KOPT-K1 (cell line): ENCODE results near the gene WDR7.

Source experiments
- H3K27ac ChIP-seq: fragments of 200-600 bp; sonication (generic); 2 replicates; pipeline ENCODE4 v1.5.1; 2016; ENCODE audit warnings: antibody characterized with exemption, mild to moderate bottlenecking, low read depth, low read length; ENCODE audit not compliant: poor library complexity, severe bottlenecking
- H3K36me3 ChIP-seq: fragments of 200-600 bp; sonication (generic); 2 replicates; pipeline ENCODE4 v1.5.1; 2017; ENCODE audit warnings: antibody characterized with exemption, mild to moderate bottlenecking, low read length, moderate library complexity; ENCODE audit not compliant: insufficient read depth
- H3K9me3 ChIP-seq: fragments of 200-600 bp; sonication (generic); 2 replicates; pipeline ENCODE4 v1.5.1; 2017; ENCODE audit warnings: antibody characterized with exemption, low read length, mild to moderate bottlenecking; ENCODE audit not compliant: insufficient read depth, poor library complexity, severe bottlenecking

WDR7 gene

GRCh38 chr18:56836173-56836572 lies 185.0 kb downstream of the WDR7 start:
- H3K9me3 ChIP-seq, result no peaks in the 10 kb centered on the region
- H3K27ac ChIP-seq, result no peak overlapping the region
- H3K36me3 ChIP-seq, result peaks cover 3% of the 10 kb centered on the region; the same call in 1 of the 2 replicates

DNA sequence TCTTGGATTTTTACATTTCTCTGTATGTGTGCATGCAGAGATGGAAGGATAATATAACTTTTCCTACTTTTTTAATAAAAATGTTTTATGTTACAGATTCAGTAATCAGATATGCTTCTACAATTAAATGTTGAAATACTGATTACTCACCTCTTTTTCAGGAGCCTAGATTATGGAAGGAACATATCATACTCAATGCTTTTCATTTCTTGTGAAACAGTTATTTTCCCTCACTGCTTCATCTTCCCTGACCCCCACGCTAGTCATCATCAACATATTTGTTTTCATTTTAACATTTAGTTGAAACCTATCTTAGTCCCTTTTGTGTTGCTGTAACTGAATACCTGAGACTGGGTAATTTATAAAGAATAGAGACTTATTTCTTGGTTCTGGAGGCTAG lies 190.7 kb downstream of the WDR7 start:
- no peak overlapping the region for H3K27ac ChIP-seq
- no peaks in the 10 kb centered on the region for H3K36me3 ChIP-seq
- no peaks in the 10 kb centered on the region for H3K9me3 ChIP-seq

DNA sequence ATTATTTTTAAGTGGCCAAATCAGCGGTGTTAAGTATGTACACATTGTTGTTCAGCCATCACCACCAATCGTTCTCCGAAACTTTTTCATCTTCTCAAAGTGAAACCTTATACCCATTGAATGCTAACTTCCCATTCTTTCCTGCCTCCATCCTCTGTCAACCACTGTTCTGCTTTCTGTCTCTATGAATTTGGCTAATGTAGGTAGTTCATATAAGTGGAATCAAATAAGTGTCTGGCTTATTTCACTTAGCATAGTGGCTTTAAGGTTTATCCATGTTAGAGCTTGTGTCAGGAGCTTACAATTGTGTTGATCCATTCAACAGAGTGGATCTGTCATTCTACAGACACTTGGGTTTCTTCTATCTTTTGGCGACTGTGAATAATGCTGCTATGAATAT lies 192.1 kb downstream of the WDR7 start:
- peaks cover 4% of the 10 kb centered on the region for H3K9me3 ChIP-seq
- no peak overlapping the region for H3K27ac ChIP-seq
- H3K36me3 ChIP-seq, result no peaks in the 10 kb centered on the region

GRCh38 chr18:56844556-56844955 lies 193.4 kb downstream of the WDR7 start:
- Histone ChIP-seq H3K9me3 (peaks cover 4% of the 10 kb centered on the region), H3K27ac (no peak overlapping the region), H3K36me3 (no peaks in the 10 kb centered on the region)

DNA sequence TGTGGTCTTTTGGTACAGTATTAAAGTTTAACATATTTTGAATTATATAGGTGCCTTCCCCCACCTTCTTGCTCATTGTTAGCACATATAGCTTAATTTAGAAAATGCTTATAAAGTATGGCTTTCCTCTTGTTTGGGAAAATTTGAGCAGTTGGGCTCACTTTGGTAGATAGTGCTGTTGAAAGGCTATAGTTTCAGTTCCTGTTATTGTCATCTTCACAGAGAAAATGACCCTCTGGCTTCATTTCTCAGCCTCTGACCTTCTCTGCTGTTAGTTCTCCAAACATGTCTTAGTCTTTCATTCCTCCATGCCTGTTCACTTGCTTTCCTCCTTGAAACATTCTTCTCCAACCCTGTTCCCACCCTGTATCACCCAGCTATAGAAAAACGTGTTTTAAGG lies 200.6 kb downstream of the WDR7 start:
- H3K36me3 ChIP-seq, result no peaks in the 10 kb centered on the region
- H3K9me3 ChIP-seq, result peaks cover 4% of the 10 kb centered on the region
- no peak overlapping the region for H3K27ac ChIP-seq

- no peak overlapping the region for H3K27ac ChIP-seq
- no peaks in the 10 kb centered on the region for H3K36me3 ChIP-seq
- no peaks in the 10 kb centered on the region for H3K9me3 ChIP-seq
These were observed 202.8 kb downstream of the WDR7 start for GRCh38 chr18:56853961-56854360.

- Histone ChIP-seq H3K27ac (no peak overlapping the region), H3K36me3 (no peaks in the 10 kb centered on the region), H3K9me3 (no peaks in the 10 kb centered on the region)
These were observed 210.1 kb downstream of the WDR7 start for GRCh38 chr18:56861244-56861643.

DNA sequence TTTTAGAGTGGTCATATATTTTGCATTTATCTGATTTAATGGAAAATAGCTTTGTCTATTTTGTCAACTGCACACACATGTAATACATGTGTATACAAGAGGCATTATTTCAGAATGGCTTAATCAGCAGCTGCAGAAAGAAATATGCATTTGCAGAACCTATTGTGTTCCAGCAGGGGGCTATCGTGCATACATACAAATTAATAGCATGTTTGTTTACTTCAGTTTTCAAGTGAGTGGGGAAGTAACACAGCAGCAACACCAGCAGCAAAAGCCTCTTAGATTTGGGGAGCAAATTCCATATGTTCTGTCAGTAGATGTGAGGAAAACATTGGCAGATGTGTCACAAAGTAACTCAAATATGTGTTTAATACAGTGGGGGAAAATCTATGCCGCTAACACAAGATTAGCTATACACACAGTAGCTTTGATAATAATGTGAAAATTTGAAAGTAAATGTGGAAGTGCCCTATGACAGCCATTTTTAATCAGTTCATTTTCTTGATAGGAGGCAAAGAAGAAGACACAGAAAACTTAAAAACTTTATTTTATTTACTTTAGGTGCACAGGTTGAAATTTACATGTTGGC lies 218.1 kb downstream of the WDR7 start:
- H3K27ac ChIP-seq, result no peak overlapping the region
- no peaks in the 10 kb centered on the region for H3K36me3 ChIP-seq
- H3K9me3 ChIP-seq, result no peaks in the 10 kb centered on the region

GRCh38 chr18:56870982-56871381 lies 219.8 kb downstream of the WDR7 start:
- Histone ChIP-seq H3K27ac (no peak overlapping the region), H3K36me3 (no peaks in the 10 kb centered on the region), H3K9me3 (no peaks in the 10 kb centered on the region)

GRCh38 chr18:56872140-56872539 lies 221.0 kb downstream of the WDR7 start:
- no peak overlapping the region for H3K27ac ChIP-seq
- no peaks in the 10 kb centered on the region for H3K9me3 ChIP-seq
- H3K36me3 ChIP-seq, result no peaks in the 10 kb centered on the region

DNA sequence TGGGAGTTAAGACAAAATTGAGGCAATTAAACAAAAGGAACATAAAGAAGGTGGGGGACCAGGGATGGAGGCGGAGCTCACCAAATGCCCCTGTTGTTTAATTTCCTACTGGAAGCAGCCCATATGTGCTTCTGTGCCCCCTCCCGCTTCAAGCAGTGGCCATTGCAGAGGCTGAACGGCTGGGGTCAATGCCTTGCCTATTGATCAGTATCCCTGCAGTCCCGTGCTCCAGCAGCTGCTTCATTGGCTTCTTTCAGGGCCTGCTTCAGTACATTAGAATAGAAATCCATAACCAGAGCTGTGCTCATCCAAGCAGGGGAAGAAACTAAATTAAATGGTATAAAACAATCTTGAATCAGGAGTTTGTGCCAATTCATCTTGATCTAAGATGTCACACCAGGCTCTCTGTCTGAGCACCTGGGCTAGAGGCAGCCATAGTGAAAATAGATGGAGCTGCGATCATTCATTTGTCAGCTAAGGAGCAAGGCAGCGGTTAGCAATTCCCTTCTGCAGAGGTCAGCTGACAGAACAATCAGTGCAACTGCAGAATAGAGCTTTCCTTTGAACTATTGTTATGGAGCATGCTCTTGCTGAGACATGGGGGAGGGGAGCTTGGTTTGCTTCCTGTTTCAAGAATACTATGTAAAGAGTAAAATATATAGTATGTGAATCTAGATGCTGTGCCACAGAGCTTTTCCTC lies 222.4 kb downstream of the WDR7 start:
- H3K36me3 ChIP-seq, result no peaks in the 10 kb centered on the region
- no peak overlapping the region for H3K27ac ChIP-seq
- H3K9me3 ChIP-seq, result no peaks in the 10 kb centered on the region

DNA sequence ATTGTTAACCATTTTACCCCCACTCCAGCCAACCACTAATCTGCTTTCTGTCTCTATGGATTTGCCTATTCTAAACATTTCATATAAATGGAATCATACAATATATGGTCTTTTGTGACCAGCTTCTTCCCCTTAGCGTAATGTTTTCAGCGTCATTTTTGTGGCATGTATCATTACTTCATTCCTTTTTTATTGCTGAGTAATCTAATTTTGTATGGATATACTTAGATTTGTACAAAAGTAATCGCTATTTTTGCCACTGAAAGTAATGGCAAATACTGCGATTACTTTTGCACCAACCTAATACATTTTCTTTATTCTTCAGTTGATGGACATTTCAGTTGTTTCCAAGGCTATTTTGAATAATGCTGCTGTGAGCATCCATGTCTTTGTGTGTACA lies 227.6 kb downstream of the WDR7 start:
- Histone ChIP-seq H3K27ac (no peak overlapping the region), H3K9me3 (no peaks in the 10 kb centered on the region), H3K36me3 (no peaks in the 10 kb centered on the region)

GRCh38 chr18:56884511-56884910 lies 233.4 kb downstream of the WDR7 start:
- Histone ChIP-seq H3K27ac (no peak overlapping the region), H3K36me3 (no peaks in the 10 kb centered on the region), H3K9me3 (no peaks in the 10 kb centered on the region)

DNA sequence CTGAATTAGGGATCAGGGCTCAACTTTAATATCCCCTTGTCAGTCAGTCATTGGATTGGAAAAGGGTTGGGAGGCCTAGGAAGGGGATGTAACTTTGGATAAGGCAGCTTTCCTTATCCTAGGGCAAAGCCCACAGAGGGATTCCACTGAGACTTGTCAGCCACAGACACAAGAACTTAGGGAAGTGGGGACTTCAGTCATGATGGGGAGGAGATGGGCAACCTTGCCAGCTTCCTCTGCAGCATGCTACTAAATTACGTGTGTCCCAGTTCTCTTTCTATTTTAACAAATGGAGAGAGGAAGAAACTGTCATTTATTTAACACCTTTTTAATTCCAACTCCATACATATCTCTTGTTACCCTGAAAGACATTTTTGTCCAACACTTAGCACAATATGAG lies 237.8 kb downstream of the WDR7 start:
- no peak overlapping the region for H3K27ac ChIP-seq
- H3K36me3 ChIP-seq, result no peaks in the 10 kb centered on the region
- no peaks in the 10 kb centered on the region for H3K9me3 ChIP-seq

DNA sequence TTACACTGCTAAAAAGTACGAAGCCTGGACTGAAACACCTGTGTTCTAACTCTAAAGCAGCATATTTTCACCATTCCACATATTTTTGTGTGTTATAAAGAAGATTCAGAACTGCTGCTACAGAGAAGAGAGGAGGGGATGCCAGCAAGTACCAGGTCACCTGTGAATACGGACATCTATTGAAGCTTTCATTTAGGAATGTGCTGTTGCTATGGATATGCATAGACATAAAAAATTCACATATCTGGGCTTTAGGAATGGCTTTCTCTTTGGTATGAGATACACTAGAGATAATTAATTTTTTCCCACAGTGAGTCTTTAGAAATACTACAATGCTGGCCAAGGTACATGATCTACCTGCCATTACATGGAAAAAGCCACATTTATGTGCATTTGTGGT lies 238.5 kb downstream of the WDR7 start:
- H3K27ac ChIP-seq, result no peak overlapping the region
- no peaks in the 10 kb centered on the region for H3K36me3 ChIP-seq
- no peaks in the 10 kb centered on the region for H3K9me3 ChIP-seq

DNA sequence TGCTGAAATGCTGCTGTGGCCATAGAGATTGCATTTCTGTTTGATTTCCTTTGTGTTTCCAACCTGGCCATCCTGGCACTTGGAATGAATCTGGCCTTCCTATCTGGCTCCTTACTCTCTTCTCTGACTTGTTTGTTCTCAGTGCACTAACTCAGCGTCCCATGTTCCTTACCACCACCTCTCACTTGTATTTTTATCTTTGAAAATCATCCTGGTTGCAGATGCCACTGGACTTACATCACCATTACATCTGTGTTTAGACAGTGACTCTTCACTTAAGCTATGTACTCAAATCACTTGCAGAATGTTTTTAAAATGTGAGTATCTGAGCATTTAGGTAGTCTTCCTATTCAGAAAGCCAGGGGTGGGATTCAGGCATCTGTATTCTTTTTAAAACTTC lies 239.5 kb downstream of the WDR7 start:
- Histone ChIP-seq H3K27ac (no peak overlapping the region), H3K36me3 (no peaks in the 10 kb centered on the region), H3K9me3 (no peaks in the 10 kb centered on the region)
